ENCODE data around the gene CD63. TPM values are rescaled to one million over a fixed set of nuclear protein-coding genes. Genes with fewer than 3 reads are reported as not detected.

The CD63 gene
- total and polyA plus RNA-seq, 4 donors, result 1,107 to 1,532 (median 1,229) TPM

- Histone ChIP-seq H3K27me3 (ENCODE audit: control insufficient read depth in 1 of 2, insufficient read depth in 2 of 2, low read length in 1 of 2) (no peaks in the 10 kb centered on the region), H3K4me3 (ENCODE audit: low read length in 2 of 2) (no peak overlapping the region), H3K27ac (ENCODE audit: low read depth in 1 of 2, low read length in 2 of 2) (no peak overlapping the region), H3K9me3 (ENCODE audit: control insufficient read depth, low read length) (no peaks in the 10 kb centered on the region), H3K36me3 (ENCODE audit: control insufficient read depth in 1 of 2, insufficient read depth in 2 of 2, low read length in 1 of 2) (peaks cover 0 to 16% of the 10 kb centered on the region in 2 donors), H3K4me1 (ENCODE audit: control insufficient read depth in 1 of 2, insufficient read depth in 2 of 2, low read length in 2 of 2) (no peaks in the 10 kb centered on the region)
- DNase-seq (peak; percentile 22 to 39), ATAC-seq (ENCODE audit: low FRiP score) (no peak)
- intact Hi-C loops (cut with DNase I), result no loop called here
- 77 to 90% methylated on average over 1 of the region's 1 CpG for WGBS, 2 donors
These were observed 29.8 kb downstream of the CD63 start for GRCh38 chr12:55698965-55699364.

GRCh38 chr12:55698241-55698955 is 30.4 kb downstream of the CD63 start:
- 86 to 87% methylated on average over 16 of the region's 16 CpGs for WGBS, 2 donors
- no peaks in the 10 kb centered on the region for H3K4me1 ChIP-seq (ENCODE audit: control insufficient read depth in 1 of 2, insufficient read depth in 2 of 2, low read length in 2 of 2)
- intact Hi-C loops (cut with DNase I), result no loop called here
- ATAC-seq (ENCODE audit: low FRiP score) (no peak), DNase-seq (peak; percentile 44 to 70)
- no peaks in the 10 kb centered on the region for H3K27me3 ChIP-seq (ENCODE audit: control insufficient read depth in 1 of 2, insufficient read depth in 2 of 2, low read length in 1 of 2)
- peaks cover 0 to 19% of the 10 kb centered on the region in 2 donors for H3K36me3 ChIP-seq (ENCODE audit: control insufficient read depth in 1 of 2, insufficient read depth in 2 of 2, low read length in 1 of 2)
- H3K27ac ChIP-seq (ENCODE audit: low read depth in 1 of 2, low read length in 2 of 2), result no peak overlapping the region
- H3K4me3 ChIP-seq (ENCODE audit: low read length in 2 of 2), result no peak overlapping the region
- H3K9me3 ChIP-seq (ENCODE audit: control insufficient read depth, low read length), result no peaks in the 10 kb centered on the region

- intact Hi-C loops (cut with DNase I), result no loop called here
- no peaks in the 10 kb centered on the region for H3K9me3 ChIP-seq (ENCODE audit: control insufficient read depth, low read length)
- no peaks in the 10 kb centered on the region for H3K27me3 ChIP-seq (ENCODE audit: control insufficient read depth in 1 of 2, insufficient read depth in 2 of 2, low read length in 1 of 2)
- H3K36me3 ChIP-seq (ENCODE audit: control insufficient read depth in 1 of 2, insufficient read depth in 2 of 2, low read length in 1 of 2), result peaks cover 0 to 21% of the 10 kb centered on the region in 2 donors
- 91% methylated on average over 7 of the region's 7 CpGs for WGBS, 2 donors
- H3K4me1 ChIP-seq (ENCODE audit: control insufficient read depth in 1 of 2, insufficient read depth in 2 of 2, low read length in 2 of 2), result no peaks in the 10 kb centered on the region
- DNase-seq (peak; percentile 26 to 48), ATAC-seq (ENCODE audit: low FRiP score) (no peak)
- H3K27ac ChIP-seq (ENCODE audit: low read depth in 1 of 2, low read length in 2 of 2), result no peak overlapping the region
- no peak overlapping the region for H3K4me3 ChIP-seq (ENCODE audit: low read length in 2 of 2)
These were observed 31.1 kb downstream of the CD63 start for GRCh38 chr12:55697686-55698085.

GRCh38 chr12:55696796-55697462 is 31.9 kb downstream of the CD63 start:
- intact Hi-C loops (cut with DNase I), result no loop called here
- no peak for ATAC-seq (ENCODE audit: low FRiP score)
- DNase-seq, result peak; percentile 29 to 72
- no peak overlapping the region for H3K27ac ChIP-seq (ENCODE audit: low read depth in 1 of 2, low read length in 2 of 2)
- no peak overlapping the region for H3K4me3 ChIP-seq (ENCODE audit: low read length in 2 of 2)
- WGBS, 2 donors, result 78% methylated on average over 19 of the region's 19 CpGs
- H3K4me1 ChIP-seq (ENCODE audit: control insufficient read depth in 1 of 2, insufficient read depth in 2 of 2, low read length in 2 of 2), result no peaks in the 10 kb centered on the region
- H3K27me3 ChIP-seq (ENCODE audit: control insufficient read depth in 1 of 2, insufficient read depth in 2 of 2, low read length in 1 of 2), result no peaks in the 10 kb centered on the region
- H3K36me3 ChIP-seq (ENCODE audit: control insufficient read depth in 1 of 2, insufficient read depth in 2 of 2, low read length in 1 of 2), result peaks cover 3 to 21% of the 10 kb centered on the region in 2 donors
- no peaks in the 10 kb centered on the region for H3K9me3 ChIP-seq (ENCODE audit: control insufficient read depth, low read length)

GRCh38 chr12:55696141-55696540 is 32.7 kb downstream of the CD63 start:
- no peaks in the 10 kb centered on the region for H3K27me3 ChIP-seq (ENCODE audit: control insufficient read depth in 1 of 2, insufficient read depth in 2 of 2, low read length in 1 of 2)
- H3K36me3 ChIP-seq (ENCODE audit: control insufficient read depth in 1 of 2, insufficient read depth in 2 of 2, low read length in 1 of 2), result peaks cover 3 to 20% of the 10 kb centered on the region in 2 donors
- intact Hi-C loops (cut with DNase I), result no loop called here
- no peaks in the 10 kb centered on the region for H3K9me3 ChIP-seq (ENCODE audit: control insufficient read depth, low read length)
- ATAC-seq (ENCODE audit: low FRiP score) (no peak), DNase-seq (peak; percentile 30 to 34)
- no peak overlapping the region for H3K4me3 ChIP-seq (ENCODE audit: low read length in 2 of 2)
- H3K4me1 ChIP-seq (ENCODE audit: control insufficient read depth in 1 of 2, insufficient read depth in 2 of 2, low read length in 2 of 2), result no peaks in the 10 kb centered on the region
- 81 to 84% methylated on average over 6 of the region's 6 CpGs for WGBS, 2 donors
- no peak overlapping the region for H3K27ac ChIP-seq (ENCODE audit: low read depth in 1 of 2, low read length in 2 of 2)

GRCh38 chr12:55695349-55695748 is 33.5 kb downstream of the CD63 start:
- intact Hi-C loops (cut with DNase I), result no loop called here
- Histone ChIP-seq H3K27ac (ENCODE audit: low read depth in 1 of 2, low read length in 2 of 2) (no peak overlapping the region), H3K4me1 (ENCODE audit: control insufficient read depth in 1 of 2, insufficient read depth in 2 of 2, low read length in 2 of 2) (no peaks in the 10 kb centered on the region), H3K9me3 (ENCODE audit: control insufficient read depth, low read length) (no peaks in the 10 kb centered on the region), H3K36me3 (ENCODE audit: control insufficient read depth in 1 of 2, insufficient read depth in 2 of 2, low read length in 1 of 2) (peaks cover 3 to 18% of the 10 kb centered on the region in 2 donors), H3K27me3 (ENCODE audit: control insufficient read depth in 1 of 2, insufficient read depth in 2 of 2, low read length in 1 of 2) (no peaks in the 10 kb centered on the region), H3K4me3 (ENCODE audit: low read length in 2 of 2) (no peak overlapping the region)
- ATAC-seq (ENCODE audit: low FRiP score), result no peak
- DNase-seq, result peak in 1 of 2 donors; percentile 45
- 81 to 82% methylated on average over 7 of the region's 7 CpGs for WGBS, 2 donors

GRCh38 chr12:55694651-55695050 is 34.2 kb downstream of the CD63 start:
- Histone ChIP-seq H3K27me3 (ENCODE audit: control insufficient read depth in 1 of 2, insufficient read depth in 2 of 2, low read length in 1 of 2) (no peaks in the 10 kb centered on the region), H3K9me3 (ENCODE audit: control insufficient read depth, low read length) (no peaks in the 10 kb centered on the region), H3K4me3 (ENCODE audit: low read length in 2 of 2) (no peak overlapping the region), H3K27ac (ENCODE audit: low read depth in 1 of 2, low read length in 2 of 2) (no peak overlapping the region), H3K4me1 (ENCODE audit: control insufficient read depth in 1 of 2, insufficient read depth in 2 of 2, low read length in 2 of 2) (no peaks in the 10 kb centered on the region), H3K36me3 (ENCODE audit: control insufficient read depth in 1 of 2, insufficient read depth in 2 of 2, low read length in 1 of 2) (peaks cover 3 to 18% of the 10 kb centered on the region in 2 donors)
- 93 to 94% methylated on average over 4 of the region's 4 CpGs for WGBS, 2 donors
- peak; percentile 37 to 59 for DNase-seq
- ATAC-seq (ENCODE audit: low FRiP score), result peak; percentile 22
- intact Hi-C loops (cut with DNase I), result no loop called here

GRCh38 chr12:55694188-55694515 is 34.7 kb downstream of the CD63 start:
- Histone ChIP-seq H3K27ac (ENCODE audit: low read depth in 1 of 2, low read length in 2 of 2) (no peak overlapping the region), H3K4me3 (ENCODE audit: low read length in 2 of 2) (no peak overlapping the region), H3K36me3 (ENCODE audit: control insufficient read depth in 1 of 2, insufficient read depth in 2 of 2, low read length in 1 of 2) (peaks cover 3 to 18% of the 10 kb centered on the region in 2 donors), H3K4me1 (ENCODE audit: control insufficient read depth in 1 of 2, insufficient read depth in 2 of 2, low read length in 2 of 2) (no peaks in the 10 kb centered on the region), H3K27me3 (ENCODE audit: control insufficient read depth in 1 of 2, insufficient read depth in 2 of 2, low read length in 1 of 2) (no peaks in the 10 kb centered on the region), H3K9me3 (ENCODE audit: control insufficient read depth, low read length) (no peaks in the 10 kb centered on the region)
- WGBS, 2 donors, result 90 to 96% methylated on average over 7 of the region's 7 CpGs
- ATAC-seq (ENCODE audit: low FRiP score) (no peak), DNase-seq (peak in 1 of 2 donors; percentile 59)
- intact Hi-C loops (cut with DNase I), result no loop called here
